GM18520 (cell line): ENCODE data around the gene ENPP3.
"Not testable (repeated sequence)": the region's sequence is repeated elsewhere in the genome, so short reads cannot be mapped to it uniquely, and the experiment has no call there.

ENCODE experiments used
- ATAC-seq: cut with Tn5 transposase; IDR thresholded peaks from one replicate; pipeline ENCODE4 v1.9.1; 2021; ENCODE audit not compliant: unreplicated experiment

Gene ENPP3

GRCh38 chr6:131683479-131683878, 46.4 kb downstream of the ENPP3 start:
- ATAC-seq, result peak; percentile 77

DNA sequence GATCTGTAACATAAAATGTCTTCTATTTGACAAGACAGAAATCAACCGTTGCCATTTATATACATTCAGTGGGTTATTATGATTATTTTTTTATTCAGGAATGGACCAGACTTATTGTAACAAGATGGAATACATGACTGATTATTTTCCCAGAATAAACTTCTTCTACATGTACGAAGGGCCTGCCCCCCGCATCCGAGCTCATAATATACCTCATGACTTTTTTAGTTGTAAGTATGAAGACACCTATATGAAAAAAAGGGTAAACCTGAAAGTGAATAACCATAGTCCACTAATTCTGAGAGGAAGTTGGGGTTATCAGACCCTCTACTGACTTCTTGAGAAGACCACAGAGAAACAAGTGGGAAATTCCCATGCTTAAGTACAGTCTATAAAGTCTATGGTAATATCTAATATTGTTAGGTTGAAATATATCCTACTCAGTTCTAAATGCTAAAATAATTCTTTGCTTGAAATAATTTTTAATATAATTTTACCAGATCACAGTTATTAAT, 48.2 kb downstream of the ENPP3 start:
- peak; percentile 49 for ATAC-seq

GRCh38 chr6:131687022-131687421, 49.9 kb downstream of the ENPP3 start:
- no peak for ATAC-seq

DNA sequence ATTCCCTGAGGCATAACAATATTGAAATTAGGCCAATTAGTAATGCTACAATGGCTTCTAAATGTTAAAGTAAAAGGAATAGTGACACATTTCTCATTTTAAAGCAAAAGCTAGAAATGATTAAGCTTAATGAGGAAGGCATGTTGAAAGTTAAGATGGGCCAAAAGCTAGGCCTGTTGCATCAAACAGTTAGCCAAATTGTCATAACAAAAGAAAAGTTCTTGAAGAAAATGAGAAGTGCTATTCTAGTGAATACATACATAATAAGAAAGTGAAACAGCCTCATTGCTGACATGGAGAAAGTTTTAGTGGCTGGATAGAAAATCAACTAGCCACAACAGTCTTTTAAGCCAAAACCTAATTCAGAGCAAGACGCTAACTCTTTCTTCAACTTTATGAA, 51.2 kb downstream of the ENPP3 start:
- ATAC-seq, result peak; percentile 49

- no peak for ATAC-seq
Observed at GRCh38 chr6:131692031-131692430, 54.9 kb downstream of the ENPP3 start.

GRCh38 chr6:131692589-131692988, 55.5 kb downstream of the ENPP3 start:
- no peak for ATAC-seq

DNA sequence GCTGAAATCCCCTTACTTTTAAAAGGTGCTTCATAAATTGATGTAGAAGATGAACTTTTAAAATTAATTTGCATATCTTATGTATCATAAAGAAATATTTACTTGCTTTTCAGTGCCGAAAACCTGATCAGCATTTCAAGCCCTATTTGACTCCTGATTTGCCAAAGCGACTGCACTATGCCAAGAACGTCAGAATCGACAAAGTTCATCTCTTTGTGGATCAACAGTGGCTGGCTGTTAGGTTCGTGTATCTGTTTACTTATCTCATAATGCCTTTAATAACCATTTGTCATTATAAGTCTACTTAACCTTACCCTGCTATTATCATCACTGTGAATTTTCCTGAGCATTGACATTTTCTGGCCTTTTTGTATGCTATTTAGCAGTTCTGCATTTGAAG, 56.3 kb downstream of the ENPP3 start:
- ATAC-seq, result no peak

DNA sequence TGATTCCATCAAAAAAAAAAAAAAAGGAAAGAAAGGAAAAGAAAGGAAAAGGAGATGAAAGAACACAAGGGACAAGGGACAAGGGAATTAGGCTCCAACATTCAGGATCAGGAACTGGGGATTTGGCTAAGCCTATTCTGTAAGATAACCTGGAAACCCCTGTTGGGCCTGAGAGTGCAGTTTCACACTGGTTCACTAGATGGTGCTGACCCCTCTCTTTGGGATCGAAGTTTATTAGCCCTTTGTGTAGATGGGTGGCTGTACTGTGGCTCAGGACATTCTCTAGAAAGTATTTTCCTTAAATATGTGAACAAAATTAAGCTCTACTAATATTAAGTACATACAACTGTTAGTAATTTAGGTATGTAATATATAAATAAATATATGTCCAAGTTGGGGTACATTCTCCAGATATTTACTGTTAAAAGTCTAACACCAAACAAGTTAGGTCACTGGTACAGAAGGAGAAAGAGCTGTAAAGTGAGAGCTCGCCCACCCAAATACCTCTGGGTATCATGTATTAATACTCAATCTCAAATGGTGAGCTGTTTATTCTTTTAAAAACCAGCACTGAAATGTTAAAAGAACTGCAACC, 57.8 kb downstream of the ENPP3 start:
- no peak for ATAC-seq

- ATAC-seq, result no peak
Observed at GRCh38 chr6:131696956-131697355, 59.9 kb downstream of the ENPP3 start.

DNA sequence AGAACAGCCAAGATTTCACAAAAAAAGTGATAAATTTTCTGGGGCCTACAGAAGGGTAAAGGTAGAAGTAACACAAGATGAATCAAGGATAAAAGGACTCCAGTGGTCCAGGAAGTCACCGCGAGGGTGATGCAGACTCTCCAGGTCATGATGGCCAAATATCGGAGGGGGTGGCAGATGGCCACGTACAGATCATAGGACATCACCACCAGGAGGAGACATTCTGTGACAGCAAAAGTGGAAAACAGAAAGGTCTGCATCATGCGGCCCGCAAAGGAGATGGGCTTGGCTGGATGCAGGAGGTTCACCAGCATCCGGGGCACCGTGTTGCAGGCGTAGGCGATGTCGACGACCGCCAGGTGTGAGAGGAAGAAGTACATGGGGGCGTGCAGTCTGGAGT, 63.7 kb downstream of the ENPP3 start:
- not testable (repeated sequence) for ATAC-seq

DNA sequence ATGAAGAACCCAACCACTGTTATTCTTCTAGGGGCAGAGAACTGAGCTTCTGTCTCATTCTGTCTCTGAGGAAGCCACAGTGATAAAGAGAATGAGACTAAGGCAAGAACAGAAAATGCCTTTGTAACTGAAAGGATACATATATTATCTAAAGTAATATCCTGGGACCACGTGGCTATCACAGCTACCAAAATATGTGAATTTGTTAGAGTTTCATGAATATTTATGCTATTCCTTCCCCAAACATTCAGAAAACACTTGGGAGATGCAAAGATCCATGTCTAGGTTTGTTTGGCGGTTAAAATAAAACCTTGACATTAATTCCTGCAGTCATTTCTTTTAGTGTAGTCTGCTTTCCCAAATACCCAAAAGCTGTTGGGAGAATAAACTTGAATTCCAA, 66.8 kb downstream of the ENPP3 start:
- not testable (repeated sequence) for ATAC-seq

GRCh38 chr6:131710917-131711316, 73.8 kb downstream of the ENPP3 start, which contains the start of gene CTAGE9:
Gene CTAGE9, minus strand, starts transcription at chr6:131711017. Its CDS starts 0 bp downstream, at chr6:131711017.
- ATAC-seq, result not testable (repeated sequence)

DNA sequence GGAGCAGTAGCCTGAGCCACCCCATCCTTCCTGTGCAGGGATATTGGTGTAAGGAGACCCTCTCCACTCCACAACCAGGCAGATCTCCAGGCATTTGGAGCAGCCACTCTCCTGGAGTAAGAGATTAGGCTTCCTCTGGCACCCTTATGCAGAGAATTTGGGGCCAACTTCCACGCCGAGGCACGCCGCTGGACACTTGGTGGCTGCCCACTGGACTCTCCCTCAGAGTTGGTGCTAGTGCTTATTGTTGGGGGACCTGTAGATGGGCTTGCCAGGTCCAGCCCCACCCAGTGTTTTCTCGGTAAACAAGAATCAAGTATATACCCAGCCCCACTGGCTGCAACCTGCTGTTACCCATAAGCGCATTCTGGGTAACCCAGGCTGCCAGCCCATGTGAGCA, 78.5 kb downstream of the ENPP3 start:
- not testable (repeated sequence) for ATAC-seq

DNA sequence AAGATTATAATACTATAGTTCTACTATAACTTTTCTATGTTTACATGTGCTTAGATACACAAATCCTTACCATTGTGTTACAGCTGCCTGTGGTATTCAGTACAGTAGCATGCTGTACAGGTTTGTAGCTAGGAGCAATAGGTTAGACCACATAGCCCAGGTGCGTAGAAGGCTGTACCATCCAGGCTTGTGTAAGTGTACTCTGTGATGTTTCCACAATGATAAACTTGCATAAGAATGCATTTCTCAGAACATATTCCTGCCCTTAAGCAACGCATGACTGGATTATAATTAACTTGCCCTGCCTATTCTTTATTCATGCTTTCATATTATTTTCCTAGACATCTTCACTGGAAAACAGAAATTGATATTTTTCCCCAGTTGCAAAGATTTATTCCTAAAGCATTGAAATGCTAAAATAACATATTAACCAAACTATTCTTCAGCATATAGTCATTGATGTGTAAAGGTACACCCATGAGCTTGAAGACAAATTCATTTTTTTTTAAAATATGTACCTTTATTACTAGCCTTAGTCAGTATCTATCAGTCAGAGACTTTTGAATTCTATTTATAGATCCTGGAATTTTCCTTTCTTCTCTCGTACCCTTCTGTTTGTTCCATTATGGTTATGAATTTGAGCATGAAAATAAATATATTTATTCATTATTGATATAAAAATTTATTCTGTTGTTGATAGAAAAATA, 80.9 kb downstream of the ENPP3 start:
- ATAC-seq, result no peak

DNA sequence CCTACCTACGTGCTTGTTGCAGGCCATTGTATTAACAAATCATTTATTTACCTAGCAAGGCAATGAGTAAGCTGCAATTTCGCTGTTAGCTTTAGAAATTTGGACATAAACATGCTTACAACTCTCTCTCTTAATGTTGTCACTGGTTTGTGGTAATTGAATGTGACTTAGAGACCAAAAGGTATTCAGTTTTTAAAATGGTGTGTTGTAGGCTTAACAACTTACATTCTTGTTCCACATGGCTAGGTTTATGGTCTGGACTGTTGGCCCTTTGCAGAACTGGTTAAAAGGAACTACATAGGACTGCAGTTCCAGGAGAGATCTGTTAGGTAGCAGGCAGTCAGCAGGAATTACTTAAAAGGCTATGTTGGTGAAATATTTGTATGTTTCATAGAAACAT, 84.1 kb downstream of the ENPP3 start:
- ATAC-seq, result no peak

DNA sequence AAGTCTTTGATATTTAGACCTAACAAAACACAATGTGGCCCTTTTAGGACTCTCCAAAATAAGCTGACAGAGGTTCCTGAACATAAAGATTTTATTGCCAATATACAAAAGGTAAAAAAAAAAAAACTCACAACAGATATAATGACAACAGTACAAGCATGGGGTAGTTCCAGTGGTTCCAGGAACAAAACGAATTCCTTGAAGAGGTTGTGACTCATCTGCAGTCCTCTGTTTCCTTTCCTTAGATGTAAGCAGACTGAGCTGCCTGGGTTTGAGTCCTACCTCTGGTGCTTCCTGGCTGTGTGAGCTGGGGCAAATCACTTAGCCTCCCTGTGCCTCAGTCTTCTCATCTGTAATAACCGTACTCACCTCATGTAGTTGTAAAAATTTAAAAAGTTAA, 87.0 kb downstream of the ENPP3 start:
- ATAC-seq, result no peak

DNA sequence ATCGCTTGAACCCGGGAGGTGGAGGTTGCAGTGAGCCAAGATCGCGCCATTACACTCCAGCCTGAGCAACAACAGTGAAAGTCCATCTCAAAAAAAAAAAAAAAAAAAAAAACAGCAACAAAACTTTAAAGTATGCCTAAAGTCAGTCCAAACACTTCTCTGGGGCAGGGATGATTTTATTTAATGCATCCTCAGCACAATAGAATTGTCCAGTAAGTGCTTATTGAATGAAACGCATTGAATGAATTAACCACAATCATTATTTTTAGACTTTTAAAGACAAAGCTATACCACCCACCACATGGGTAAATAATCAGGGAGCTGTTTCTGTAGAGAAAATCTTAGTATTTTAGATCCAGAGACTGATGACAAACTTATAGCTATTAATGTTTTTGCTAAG, 90.4 kb downstream of the ENPP3 start:
- no peak for ATAC-seq

DNA sequence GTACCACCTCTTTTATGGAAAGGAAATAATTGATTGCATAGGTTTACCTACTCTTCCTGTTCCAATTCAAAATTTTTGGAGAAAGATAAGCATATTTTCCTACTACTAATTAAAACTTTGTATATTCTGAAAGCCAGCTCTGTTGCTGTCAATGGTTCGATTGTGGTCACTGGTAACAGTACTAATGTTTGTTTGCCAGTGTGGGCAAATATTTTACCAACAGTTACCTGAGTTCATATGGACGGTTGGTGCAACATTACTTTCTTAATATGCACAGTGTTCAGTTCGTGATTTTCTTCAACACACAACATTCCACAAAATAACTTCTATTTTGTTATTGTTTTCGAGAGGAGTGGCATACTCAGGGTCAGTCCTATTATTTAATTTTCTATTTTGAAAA, 90.8 kb downstream of the ENPP3 start:
- ATAC-seq, result no peak

DNA sequence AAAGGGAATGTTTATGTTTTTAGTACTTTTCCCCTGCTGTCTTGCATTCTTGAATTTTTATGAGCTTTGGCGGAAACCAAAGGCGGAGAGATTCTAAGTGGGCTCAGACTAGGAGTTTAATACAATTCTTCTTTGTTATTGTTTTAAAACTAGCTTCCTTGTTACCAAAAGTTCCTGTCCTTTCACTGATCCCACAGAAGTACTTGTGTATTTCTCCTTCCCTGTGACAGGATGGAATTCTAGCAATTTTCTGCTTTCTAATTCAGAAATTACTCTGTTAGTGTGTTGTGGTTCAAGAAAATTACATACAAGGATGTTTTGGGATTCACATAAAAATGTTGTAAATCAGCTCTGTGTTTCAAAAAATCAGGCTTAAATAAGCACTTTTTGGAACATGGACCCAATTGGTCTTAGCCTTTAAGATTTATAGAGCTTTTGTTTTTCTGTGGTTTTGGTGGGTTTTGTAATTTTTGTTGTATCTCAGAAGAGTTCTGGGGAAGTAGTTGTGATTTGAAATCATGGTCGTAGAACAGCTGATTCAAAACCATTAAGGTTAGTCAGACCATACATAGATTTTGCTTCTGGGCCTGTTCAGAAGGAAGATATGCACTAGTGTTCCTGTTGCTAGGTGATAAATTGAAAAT, 91.3 kb downstream of the ENPP3 start:
- ATAC-seq, result no peak

DNA sequence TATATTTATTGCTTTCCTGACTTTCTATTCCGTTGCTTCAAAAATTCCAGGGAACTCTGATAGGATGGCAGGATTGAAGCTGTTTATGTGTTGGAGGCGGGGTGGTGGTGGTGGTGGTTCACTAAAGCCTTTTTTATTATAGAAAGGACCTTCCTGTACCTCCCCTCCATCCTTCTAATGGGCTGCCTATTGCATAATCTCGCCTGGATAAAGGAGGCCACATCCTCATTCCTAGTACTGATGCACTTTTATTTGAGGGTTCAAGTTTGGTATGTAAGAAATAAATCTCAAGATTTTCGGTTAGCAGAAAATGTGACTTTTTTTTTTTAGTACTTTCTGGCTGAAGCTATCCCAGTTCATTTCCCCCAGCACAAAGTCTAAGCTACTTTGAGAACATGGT, 92.4 kb downstream of the ENPP3 start:
- ATAC-seq, result no peak

GRCh38 chr6:131730264-131730663, 93.2 kb downstream of the ENPP3 start:
- ATAC-seq, result no peak

DNA sequence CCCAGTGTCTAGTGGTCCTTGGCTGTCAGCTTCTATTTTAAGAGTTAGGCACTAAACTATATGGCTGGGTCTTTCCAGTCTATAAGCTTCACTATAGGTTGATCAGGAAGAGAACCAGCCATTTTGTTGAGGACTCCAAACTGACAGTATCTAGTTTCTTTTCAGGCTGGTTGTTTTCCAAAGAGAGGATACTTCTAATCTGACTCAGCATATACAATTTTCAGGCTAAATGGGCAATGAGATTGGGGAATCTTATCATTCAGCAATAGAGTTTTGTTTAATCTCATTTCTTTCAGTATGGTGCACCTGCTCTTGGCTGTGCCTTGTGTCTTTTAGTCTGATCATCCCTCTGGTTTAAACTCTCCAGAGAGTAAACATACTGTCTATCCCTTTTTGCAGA, 94.1 kb downstream of the ENPP3 start:
- ATAC-seq, result no peak
